ENCODE measurements around the gene UBTF.
A peak's percentile ranks its signal among the peaks of the same experiment; 100 is the strongest.

UBTF gene

DNA sequence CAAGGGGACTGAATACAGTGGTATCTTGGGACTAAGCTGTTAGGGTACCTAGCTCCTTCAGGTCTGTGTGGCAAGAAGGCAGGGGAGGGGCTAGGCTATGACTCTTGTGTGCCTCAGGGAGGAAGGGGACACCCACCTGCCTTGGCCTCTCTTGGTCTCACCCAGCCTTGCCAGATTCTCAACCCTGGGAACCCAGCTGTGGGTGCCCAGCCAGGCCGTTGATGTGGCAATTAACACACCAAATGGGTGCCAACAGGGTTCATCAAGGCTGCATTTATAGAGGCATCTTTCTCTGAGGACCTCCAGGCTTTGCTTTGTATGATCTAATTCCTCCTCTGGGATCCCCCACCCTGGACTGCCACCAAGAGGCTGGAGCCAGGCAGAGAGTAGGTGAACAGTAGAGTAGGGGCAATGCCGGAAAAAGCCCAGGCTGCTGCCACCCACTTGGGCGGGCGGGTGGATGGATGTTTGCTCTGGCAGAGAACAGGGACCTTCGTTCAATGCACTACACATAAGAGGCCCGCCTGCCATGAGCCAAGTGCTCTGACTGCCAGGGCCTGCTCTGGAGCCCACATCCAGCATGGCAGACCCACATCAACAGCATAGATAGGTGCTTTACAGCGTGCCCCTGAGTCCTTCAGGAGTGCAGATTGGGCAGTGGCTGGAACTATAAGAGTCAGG is 52.2 kb downstream of the UBTF start:
- DNase-seq (ENCODE audit: low read depth), result no peak

DNA sequence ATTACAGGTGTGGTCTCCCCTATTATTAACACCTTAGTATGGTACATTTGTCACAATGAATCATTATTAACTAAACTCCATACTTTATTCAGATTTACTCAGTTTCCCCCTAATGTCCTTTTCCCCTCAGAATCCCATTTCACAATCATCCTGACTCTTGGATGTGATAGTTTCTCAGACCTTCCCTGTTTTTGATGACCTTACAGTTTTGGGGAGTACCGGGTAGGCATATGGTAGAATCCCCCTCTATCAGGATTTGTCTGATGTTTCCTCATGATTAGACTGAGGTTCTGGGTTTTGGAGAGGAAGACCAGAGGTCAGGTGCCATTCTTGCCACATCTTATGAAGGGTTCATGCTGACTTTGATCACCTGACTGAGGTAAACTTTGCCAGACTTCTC is 55.0 kb downstream of the UBTF start:
- no peak for DNase-seq (ENCODE audit: low read depth)

DNA sequence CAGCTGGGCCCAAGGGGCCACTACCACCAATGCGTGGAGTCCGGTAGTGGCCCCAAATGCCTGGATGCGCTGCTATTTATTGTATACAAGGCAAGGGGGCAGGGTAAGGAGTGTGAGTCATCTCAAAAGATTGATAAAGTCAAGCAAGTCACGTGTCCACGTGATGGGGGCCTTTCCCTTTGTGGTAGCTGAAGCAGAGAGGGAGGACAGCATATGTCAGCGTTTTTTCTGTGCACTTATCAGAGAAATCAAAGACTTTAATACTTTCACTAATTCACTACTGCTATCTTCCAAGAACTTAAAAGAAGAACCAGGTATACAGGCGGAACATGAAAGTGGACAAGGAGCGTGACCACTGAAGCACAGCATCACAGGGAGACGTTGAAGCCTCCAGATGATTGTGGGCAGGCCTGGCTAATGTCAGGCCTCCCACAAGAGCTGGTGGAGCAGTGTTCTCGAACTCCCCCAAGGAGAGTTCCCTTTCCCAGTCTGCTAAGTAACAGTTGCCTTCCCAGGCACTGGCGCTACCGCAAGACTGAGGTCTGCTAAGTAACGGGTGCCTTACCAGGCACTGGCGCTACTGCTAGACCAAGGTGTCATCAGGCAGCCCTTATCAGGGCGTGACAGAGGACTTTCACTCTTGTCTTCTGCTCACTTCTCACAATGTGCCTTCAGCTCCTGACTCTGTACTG is 59.8 kb downstream of the UBTF start:
- DNase-seq (ENCODE audit: low read depth), result peak; percentile 12

DNA sequence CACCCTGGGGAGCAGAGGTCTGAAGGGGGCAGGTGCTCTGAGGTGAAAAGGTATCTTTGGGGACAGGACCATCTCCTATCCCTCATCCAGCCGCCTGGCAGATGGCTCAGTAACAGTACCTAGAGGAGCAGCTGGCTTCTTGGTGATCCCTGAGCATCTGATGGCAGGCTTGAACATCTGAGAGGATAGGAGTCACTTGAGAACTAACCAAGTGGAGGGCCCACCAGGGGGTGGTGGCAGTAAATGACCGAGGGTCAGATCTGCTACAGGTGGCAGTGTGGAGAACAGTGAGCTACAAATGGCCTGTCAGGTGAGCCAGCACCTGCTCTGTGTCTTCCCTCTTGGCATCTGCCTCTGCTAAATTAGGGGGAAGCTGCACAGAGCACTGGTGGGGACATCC is 64.0 kb downstream of the UBTF start:
- DNase-seq (ENCODE audit: low read depth), result no peak

Data from stimulated activated CD8-positive, alpha-beta memory T cell treated with anti-CD3 and anti-CD28 coated beads, Interleukin-7, amount 100 ng/mL, for 24 hours (primary cell).